Neural cell (in vitro differentiated cells): ENCODE results near the gene MYBL2.

Experiments used
- CTCF ChIP-seq: fragments of 450-650 bp; IDR thresholded peaks from 2 replicates; pipeline ENCODE4 v1.5.1; 2014; ENCODE audit warnings: antibody characterized with exemption, mild to moderate bottlenecking, moderate library complexity; ENCODE audit not compliant: poor library complexity, severe bottlenecking
- EP300 ChIP-seq: fragments of 450-650 bp; conservative IDR thresholded peaks from 2 replicates; pipeline ENCODE4 v1.6.1; 2014; ENCODE audit warnings: antibody characterized with exemption, mild to moderate bottlenecking, moderate library complexity; ENCODE audit not compliant: poor library complexity, severe bottlenecking
- EZH2 ChIP-seq: fragments of 200-600, 300-800 bp; shearing (Covaris generic), sonication (generic); IDR thresholded peaks from 2 replicates; pipeline ENCODE4 v1.6.1; 2014; ENCODE audit warnings: antibody characterized with exemption, low read length, borderline replicate concordance, mild to moderate bottlenecking; ENCODE audit not compliant: insufficient read depth, poor library complexity, severe bottlenecking
- MXI1 ChIP-seq: fragments of 450-650 bp; conservative IDR thresholded peaks from 2 replicates; pipeline ENCODE4 v1.6.1; 2014; ENCODE audit warnings: antibody characterized with exemption, mild to moderate bottlenecking; ENCODE audit not compliant: poor library complexity, severe bottlenecking
- POLR2AphosphoS5 ChIP-seq: IDR thresholded peaks from 2 replicates; pipeline ENCODE4 v1.6.1; 2012
- RAD21 ChIP-seq: fragments of 450-650 bp; conservative IDR thresholded peaks from 2 replicates; pipeline ENCODE4 v1.6.1; 2014; ENCODE audit warnings: antibody characterized with exemption, mild to moderate bottlenecking, moderate library complexity
- REST ChIP-seq: IDR thresholded peaks from 2 replicates; pipeline ENCODE4 v1.6.1; 2012; ENCODE audit warnings: borderline replicate concordance
- SMC3 ChIP-seq: fragments of 450-650 bp; conservative IDR thresholded peaks from 2 replicates; pipeline ENCODE4 v1.6.1; 2014; ENCODE audit warnings: antibody characterized with exemption, mild to moderate bottlenecking, moderate library complexity; ENCODE audit not compliant: poor library complexity
- TAF1 ChIP-seq: IDR thresholded peaks from 2 replicates; pipeline ENCODE4 v1.6.1; 2012; ENCODE audit warnings: low read depth

GRCh38 chr20:43723735-43724134 lies 56.8 kb downstream of the MYBL2 start:
- no peak for TF ChIP-seq CTCF
- TF ChIP-seq EZH2: no peak
- no peak for TF ChIP-seq EP300
- TF ChIP-seq POLR2AphosphoS5: no peak
- TF ChIP-seq RAD21: no peak
- TF ChIP-seq REST: no peak
- TF ChIP-seq TAF1: no peak
- TF ChIP-seq SMC3: no peak
- no peak for TF ChIP-seq MXI1
